HEK293 (cell line): ENCODE data around the gene TEKT5.

ENCODE experiments used
- CTCF ChIA-PET: fragments of 350-600 bp; formaldehyde crosslinking; extraction: SDS; loops from one replicate; lab custom pipeline; 2021; ENCODE audit warnings: antibody characterized with exemption; lab: Yijun Ruan, JAX
- POLR2A ChIA-PET: fragments of 300-600 bp; formaldehyde crosslinking; extraction: SDS; loops from one replicate; lab custom pipeline; 2020; ENCODE audit warnings: antibody characterized with exemption, inconsistent platforms; lab: Yijun Ruan, JAX
- H3K27ac ChIP-seq: fragments of 200-500 bp; sonication (Bioruptor generic); 2 replicates; pipeline ENCODE4 v1.5.1; 2014; ENCODE audit warnings: low read depth, low read length, control low read depth, inconsistent platforms; ENCODE audit errors: extremely low read depth
- H3K36me3 ChIP-seq, 2 experiments: fragments of 200-500 bp in 1 of 2; sonication (Bioruptor generic) in 1 of 2; 1 replicate in 1 of 2; 2 replicates in 1 of 2; pipeline ENCODE4 v1.5.1; 2014 to 2017; ENCODE audit warnings: inconsistent platforms in 2 of 2, low read length in 2 of 2; ENCODE audit not compliant: control insufficient read depth in 2 of 2, insufficient read depth in 1 of 2
- H3K4me1 ChIP-seq: fragments of 200-500 bp; sonication (Bioruptor generic); 2 replicates; pipeline ENCODE4 v1.5.1; 2014; ENCODE audit warnings: mild to moderate bottlenecking, low read length, inconsistent platforms; ENCODE audit not compliant: control insufficient read depth, insufficient read depth
- H3K4me3 ChIP-seq: 2 replicates; pipeline ENCODE4 v1.5.1; 2011; ENCODE audit warnings: low read depth, mild to moderate bottlenecking, control low read depth, low read length, moderate library complexity
- H3K9me3 ChIP-seq: fragments of 200-500 bp; sonication (Bioruptor generic); 2 replicates; pipeline ENCODE4 v1.5.1; 2014; ENCODE audit warnings: low read depth, low read length, inconsistent platforms; ENCODE audit not compliant: control insufficient read depth, insufficient read depth
- BCL11A ChIP-seq: fragments of 450-650 bp; formaldehyde crosslinking; IDR thresholded peaks from 2 replicates; pipeline ENCODE4 v1.5.1; 2016; ENCODE audit warnings: low read depth, missing biosample characterization, missing genetic modification characterization
- FEZF1 ChIP-seq: fragments of 450-650 bp; formaldehyde crosslinking; IDR thresholded peaks from 2 replicates; pipeline ENCODE4 v1.5.1; 2016; ENCODE audit warnings: missing biosample characterization, missing genetic modification characterization
- HIC1 ChIP-seq: fragments of 450-650 bp; formaldehyde crosslinking; IDR thresholded peaks from 2 replicates; pipeline ENCODE4 v1.5.1; 2016; ENCODE audit warnings: missing biosample characterization, missing genetic modification characterization
- INSM2 ChIP-seq: fragments of 450-650 bp; formaldehyde crosslinking; IDR thresholded peaks from 2 replicates; pipeline ENCODE4 v1.5.1; 2016; ENCODE audit warnings: missing biosample characterization, missing genetic modification characterization
- KLF10 ChIP-seq: fragments of 450-650 bp; IDR thresholded peaks from 2 replicates; pipeline ENCODE4 v1.5.1; 2018; ENCODE audit warnings: missing biosample characterization, mild to moderate bottlenecking, missing genetic modification characterization
- KLF8 ChIP-seq: fragments of 450-650 bp; formaldehyde crosslinking; IDR thresholded peaks from 2 replicates; pipeline ENCODE4 v1.5.1; 2016; ENCODE audit warnings: missing biosample characterization, missing genetic modification characterization
- TSHZ1 ChIP-seq: fragments of 450-650 bp; formaldehyde crosslinking; IDR thresholded peaks from 2 replicates; pipeline ENCODE4 v1.5.1; 2016; ENCODE audit warnings: missing biosample characterization, missing genetic modification characterization, borderline replicate concordance
- YY1 ChIP-seq: fragments of 450-650 bp; formaldehyde crosslinking; IDR thresholded peaks from 2 replicates; pipeline ENCODE4 v1.5.1; 2018; ENCODE audit warnings: missing biosample characterization, missing genetic modification characterization
- YY2 ChIP-seq: fragments of 450-650 bp; formaldehyde crosslinking; IDR thresholded peaks from 2 replicates; pipeline ENCODE4 v1.5.1; 2016; ENCODE audit warnings: missing biosample characterization, missing genetic modification characterization
- ZBTB7A ChIP-seq: fragments of 450-650 bp; formaldehyde crosslinking; IDR thresholded peaks from 2 replicates; pipeline ENCODE4 v1.5.1; 2016; ENCODE audit warnings: low read depth, missing biosample characterization, missing genetic modification characterization
- ZFHX2 ChIP-seq: fragments of 450-650 bp; formaldehyde crosslinking; conservative IDR thresholded peaks from 2 replicates; pipeline ENCODE4 v1.5.1; 2016; ENCODE audit warnings: missing biosample characterization, missing genetic modification characterization
- ZFP3 ChIP-seq: fragments of 450-650 bp; formaldehyde crosslinking; IDR thresholded peaks from 2 replicates; pipeline ENCODE4 v1.5.1; 2016; ENCODE audit warnings: low read depth, missing biosample characterization, missing genetic modification characterization
- ZNF121 ChIP-seq: fragments of 450-650 bp; formaldehyde crosslinking; IDR thresholded peaks from 2 replicates; pipeline ENCODE4 v1.5.1; 2016; ENCODE audit warnings: missing biosample characterization, missing genetic modification characterization
- ZNF24 ChIP-seq: fragments of 450-650 bp; formaldehyde crosslinking; IDR thresholded peaks from 2 replicates; pipeline ENCODE4 v1.5.1; 2016; ENCODE audit warnings: missing biosample characterization, missing genetic modification characterization
- ZNF324 ChIP-seq: fragments of 450-650 bp; formaldehyde crosslinking; IDR thresholded peaks from 2 replicates; pipeline ENCODE4 v1.5.1; 2016; ENCODE audit warnings: missing biosample characterization, missing genetic modification characterization
- ZNF341 ChIP-seq: fragments of 450-650 bp; formaldehyde crosslinking; IDR thresholded peaks from 2 replicates; pipeline ENCODE4; 2016; ENCODE audit warnings: low read depth, missing biosample characterization, missing genetic modification characterization
- ZNF501 ChIP-seq: fragments of 450-650 bp; formaldehyde crosslinking; IDR thresholded peaks from 2 replicates; pipeline ENCODE4 v1.5.1; 2016; ENCODE audit warnings: missing biosample characterization, missing genetic modification characterization
- ZNF561 ChIP-seq: fragments of 450-650 bp; IDR thresholded peaks from 2 replicates; pipeline ENCODE4 v1.5.1; 2018; ENCODE audit warnings: missing biosample characterization, missing genetic modification characterization, borderline replicate concordance
- ZNF623 ChIP-seq: fragments of 450-650 bp; formaldehyde crosslinking; IDR thresholded peaks from 2 replicates; pipeline ENCODE4 v1.5.1; 2016; ENCODE audit warnings: missing biosample characterization, missing genetic modification characterization
- TF ChIP-seq, protein P1 (sequence below): fragments of 450-650 bp; formaldehyde crosslinking; IDR thresholded peaks from 2 replicates; pipeline ENCODE4 v1.5.1; 2016; ENCODE audit warnings: missing biosample characterization, missing genetic modification characterization
- TF ChIP-seq, protein P2 (sequence below): fragments of 450-650 bp; formaldehyde crosslinking; IDR thresholded peaks from 2 replicates; pipeline ENCODE4 v1.5.1; 2016; ENCODE audit warnings: missing biosample characterization, missing genetic modification characterization
- TF ChIP-seq, protein P3 (sequence below): fragments of 450-650 bp; formaldehyde crosslinking; IDR thresholded peaks from 2 replicates; pipeline ENCODE4 v1.5.1; 2016; ENCODE audit warnings: missing biosample characterization, missing genetic modification characterization

The TEKT5 gene

DNA sequence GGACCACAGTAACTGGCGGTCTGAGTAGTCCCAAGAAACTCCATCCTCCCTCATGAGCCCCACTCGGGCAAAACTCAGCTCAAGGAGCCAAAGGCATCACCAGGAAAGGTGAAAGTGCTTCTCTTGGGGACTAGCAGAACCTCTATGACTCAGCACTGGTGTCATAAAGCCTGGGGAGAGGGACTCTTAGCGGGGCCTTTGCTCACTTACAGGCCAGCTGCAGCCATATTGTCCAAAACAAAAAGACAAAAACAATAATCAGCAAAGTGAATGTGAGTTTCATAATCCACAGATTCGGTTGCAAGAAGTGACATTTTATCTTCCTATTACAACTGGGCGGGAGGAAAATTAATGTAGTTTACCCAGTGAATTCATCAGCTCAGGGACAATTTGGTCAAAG, at the start of gene TEKT5:
Gene TEKT5, minus strand, starts transcription at position 101 of the 400 bp plus-strand sequence. Its CDS starts 57 bp downstream, at position 44.
- CTCF ChIA-PET = no interaction called here

DNA sequence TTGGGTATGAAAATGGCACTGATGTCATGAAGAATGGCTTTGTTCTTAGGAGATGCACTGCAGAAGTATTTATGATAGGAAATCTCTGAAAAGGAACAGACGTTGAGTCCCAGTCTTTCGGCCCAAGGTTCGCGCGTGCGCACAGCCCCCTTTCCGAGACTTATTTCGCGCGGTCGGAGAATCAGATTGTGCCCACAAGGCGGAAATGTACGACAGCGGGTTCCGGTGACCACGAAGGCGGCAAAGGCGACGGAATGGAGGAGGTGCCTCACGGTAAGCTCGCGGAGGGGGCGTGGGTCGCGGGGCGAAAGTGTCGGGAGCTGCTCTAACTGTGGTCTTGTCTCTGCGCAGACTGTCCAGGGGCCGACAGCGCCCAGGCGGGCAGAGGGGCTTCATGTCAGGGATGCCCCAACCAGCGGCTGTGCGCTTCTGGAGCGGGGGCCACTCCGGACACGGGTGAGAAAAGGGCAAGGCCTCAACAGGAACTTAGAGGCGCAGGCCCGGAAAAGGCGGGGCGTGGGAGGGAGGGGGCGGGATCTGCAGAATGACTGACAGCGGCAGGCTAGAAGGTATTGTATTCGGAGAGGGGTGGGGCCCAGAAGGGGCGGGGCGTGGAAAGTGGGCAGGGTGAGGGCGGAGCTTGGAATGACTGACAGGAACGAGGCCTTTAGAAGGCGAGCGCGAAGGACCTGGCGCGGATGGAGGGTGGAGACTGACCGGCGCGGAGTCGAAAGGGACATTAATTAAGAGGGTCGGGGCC, 49.1 kb upstream of the TEKT5 start, which contains the start of gene NUBP1:
Gene NUBP1, plus strand, starts transcription at position 233 of the 760 bp plus-strand sequence. Its CDS starts 22 bp downstream, at position 255.
- Histone ChIP-seq H3K36me3 (peaks cover 6 to 28% of the 10 kb centered on the region in 2 experiments; a peak in 2 of 3 replicates), H3K9me3 (no peaks in the 10 kb centered on the region), H3K4me3 (peak within 1 kb of the TSS; percentile 80), H3K4me1 (no peaks in the 10 kb centered on the region; the same call in 1 of the 2 replicates), H3K27ac (peak within 1 kb of the TSS; percentile 88)
- ChIA-PET POLR2A (interaction anchor here (0.6 to 1.5 kb wide), 10 partner anchors 9 to 1640 kb away, joined by 3 to 13 read pairs (median 5); partner anchors contain the start of genes DEXI and EMP2), CTCF (interaction anchor here (0.6 to 0.8 kb wide), 5 partner anchors 92 to 760 kb away, joined by 3 to 7 read pairs (median 4); no protein-coding TSS in a partner anchor)
- TF ChIP-seq ZFP3 (tag by site-specific recombination) (no peak), YY2 (tag by site-specific recombination) (peak; percentile 82; the same call in 1 of the 2 replicates), ZNF341 (tag by site-specific recombination) (peak; percentile 50), ZNF324 (tag by site-specific recombination) (peak; percentile 84), KLF8 (tag by site-specific recombination) (peak; percentile 74; the same call in 1 of the 2 replicates), INSM2 (tag by site-specific recombination) (peak; percentile 90), TSHZ1 (no peak), KLF10 (tag by site-specific recombination) (0 out of 2 replicates have a peak, but pooled peaks have one; percentile 40), ZNF24 (tag by site-specific recombination) (peak; percentile 75), BCL11A (tag by site-specific recombination) (peak; percentile 96), ZFHX2 (tag by site-specific recombination) (peak; percentile 94), ZNF501 (tag by site-specific recombination) (peak; percentile 77; the same call in 1 of the 2 replicates), HIC1 (peak; percentile 96), ZNF561 (tag by site-specific recombination) (peak; percentile 90), ZBTB7A (tag by site-specific recombination) (peak; percentile 93; the same call in 1 of the 2 replicates), ZNF623 (tag by site-specific recombination) (0 out of 2 replicates have a peak, but pooled peaks have one; percentile 33)
- TF ChIP-seq, protein P1, sequence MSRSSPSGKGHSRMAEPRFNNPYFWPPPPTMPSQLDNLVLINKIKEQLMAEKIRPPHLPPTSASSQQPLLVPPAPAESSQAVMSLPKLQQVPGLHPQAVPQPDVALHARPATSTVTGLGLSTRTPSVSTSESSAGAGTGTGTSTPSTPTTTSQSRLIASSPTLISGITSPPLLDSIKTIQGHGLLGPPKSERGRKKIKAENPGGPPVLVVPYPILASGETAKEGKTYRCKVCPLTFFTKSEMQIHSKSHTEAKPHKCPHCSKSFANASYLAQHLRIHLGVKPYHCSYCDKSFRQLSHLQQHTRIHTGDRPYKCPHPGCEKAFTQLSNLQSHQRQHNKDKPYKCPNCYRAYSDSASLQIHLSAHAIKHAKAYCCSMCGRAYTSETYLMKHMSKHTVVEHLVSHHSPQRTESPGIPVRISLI (tag by site-specific recombination) = no peak

More for the DNA sequence above, at the start of gene TEKT5:
- no peaks in the 10 kb centered on the region for H3K36me3 ChIP-seq
- no peaks in the 10 kb centered on the region for H3K9me3 ChIP-seq
- no peak for TF ChIP-seq ZNF121
- TF ChIP-seq, protein P2, sequence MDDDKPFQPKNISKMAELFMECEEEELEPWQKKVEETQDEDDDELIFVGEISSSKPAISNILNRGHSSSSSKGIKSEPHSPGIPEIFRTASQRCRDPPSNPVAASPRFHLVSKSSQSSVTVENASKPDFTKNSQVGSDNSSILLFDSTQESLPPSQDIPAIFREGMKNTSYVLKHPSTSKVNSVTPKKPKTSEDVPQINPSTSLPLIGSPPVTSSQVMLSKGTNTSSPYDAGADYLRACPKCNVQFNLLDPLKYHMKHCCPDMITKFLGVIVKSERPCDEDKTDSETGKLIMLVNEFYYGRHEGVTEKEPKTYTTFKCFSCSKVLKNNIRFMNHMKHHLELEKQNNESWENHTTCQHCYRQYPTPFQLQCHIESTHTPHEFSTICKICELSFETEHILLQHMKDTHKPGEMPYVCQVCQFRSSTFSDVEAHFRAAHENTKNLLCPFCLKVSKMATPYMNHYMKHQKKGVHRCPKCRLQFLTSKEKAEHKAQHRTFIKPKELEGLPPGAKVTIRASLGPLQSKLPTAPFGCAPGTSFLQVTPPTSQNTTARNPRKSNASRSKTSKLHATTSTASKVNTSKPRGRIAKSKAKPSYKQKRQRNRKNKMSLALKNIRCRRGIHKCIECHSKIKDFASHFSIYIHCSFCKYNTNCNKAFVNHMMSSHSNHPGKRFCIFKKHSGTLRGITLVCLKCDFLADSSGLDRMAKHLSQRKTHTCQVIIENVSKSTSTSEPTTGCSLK (tag by site-specific recombination) = no peak
- TF ChIP-seq FEZF1 (tag by site-specific recombination) = 0 out of 2 replicates have a peak, but pooled peaks have one; percentile 17
- TF ChIP-seq, protein P3, sequence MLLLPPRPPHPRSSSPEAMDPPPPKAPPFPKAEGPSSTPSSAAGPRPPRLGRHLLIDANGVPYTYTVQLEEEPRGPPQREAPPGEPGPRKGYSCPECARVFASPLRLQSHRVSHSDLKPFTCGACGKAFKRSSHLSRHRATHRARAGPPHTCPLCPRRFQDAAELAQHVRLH (tag by site-specific recombination) = no peak
- no peak for TF ChIP-seq YY1 (tag by site-specific recombination)
- H3K4me1 ChIP-seq = no peaks in the 10 kb centered on the region
- POLR2A ChIA-PET = no interaction called here
- H3K27ac ChIP-seq = no peak within 1 kb of the TSS
- no peak within 1 kb of the TSS for H3K4me3 ChIP-seq
